Tibial artery (tissue), 4 donors: ENCODE data around the gene SLC2A4RG.
"Not testable (repeated sequence)": the region's sequence is repeated elsewhere in the genome, so short reads cannot be mapped to it uniquely, and the experiment has no call there.

Experiments
- DNase-seq, 2 donors: peaks; one replicate each; pipeline ENCODE4 v3.0.0-alpha.2; 2019
- H3K27ac ChIP-seq, 2 donors: fragments of 200-600 bp; sonication (generic) in 1 of 2; 1 replicate in 1 of 2; 2 replicates in 1 of 2; pipeline ENCODE4 v1.5.1; 2018 to 2019; ENCODE audit warnings: mild to moderate bottlenecking in 1 of 2
- H3K27me3 ChIP-seq, 2 donors: fragments of 200-600 bp; sonication (generic) in 1 of 2; one replicate each; pipeline versions ENCODE4 v1.5.1 to v1.6.0; 2016 to 2019
- H3K36me3 ChIP-seq, 3 donors: fragments of 200-600 bp; sonication (generic) in 2 of 3; one replicate each; pipeline ENCODE4 v1.5.1; 2016 to 2019; ENCODE audit warnings: mild to moderate bottlenecking in 2 of 3
- H3K4me1 ChIP-seq, 4 donors: fragments of 200-600 bp; sonication (generic) in 2 of 4; 1 replicate in 3 of 4; 2 replicates in 1 of 4; pipeline ENCODE4 v1.5.1; 2016 to 2019
- H3K4me3 ChIP-seq, 2 donors: fragments of 200-600 bp; sonication (generic) in 1 of 2; 1 replicate in 1 of 2; 2 replicates in 1 of 2; pipeline ENCODE4 v1.5.1; 2018 to 2019; ENCODE audit warnings: mild to moderate bottlenecking in 2 of 2
- H3K9me3 ChIP-seq, 3 donors: fragments of 200-600 bp; sonication (generic) in 1 of 3; one replicate each; pipeline ENCODE4 v1.5.1; 2016 to 2019
- CTCF ChIP-seq, 2 experiments: fragments of 200-600 bp in 1 of 2; fragments of 450-650 bp in 1 of 2; IDR thresholded peaks; one replicate each; pipeline ENCODE4 v1.5.1; 2017 to 2019; ENCODE audit warnings: antibody characterized with exemption in 2 of 2, mild to moderate bottlenecking in 1 of 2, moderate library complexity in 1 of 2
- intact Hi-C: fragments of 100-400 bp; cut with DNase I; formaldehyde crosslinking; loops from one replicate; pipeline ENCODE4 v1.15.0; 2023; ENCODE audit warnings: low total_unique reads

SLC2A4RG gene

GRCh38 chr20:63718996-63719395 lies 20.6 kb upstream of the SLC2A4RG start:
- TF ChIP-seq CTCF (IDR thresholded peaks at IDR 0.05), result no peak
- Histone ChIP-seq H3K27ac (no peak overlapping the region), H3K4me3 (no peak overlapping the region), H3K9me3 (peaks cover 0 to 17% (median 12%) of the 10 kb centered on the region in 3 donors), H3K4me1 (no peaks in the 10 kb centered on the region), H3K27me3 (no peaks in the 10 kb centered on the region), H3K36me3 (peaks cover 63 to 87% (median 69%) of the 10 kb centered on the region in 3 donors)
- intact Hi-C loops, result no loop called here
- no peak for DNase-seq

DNA sequence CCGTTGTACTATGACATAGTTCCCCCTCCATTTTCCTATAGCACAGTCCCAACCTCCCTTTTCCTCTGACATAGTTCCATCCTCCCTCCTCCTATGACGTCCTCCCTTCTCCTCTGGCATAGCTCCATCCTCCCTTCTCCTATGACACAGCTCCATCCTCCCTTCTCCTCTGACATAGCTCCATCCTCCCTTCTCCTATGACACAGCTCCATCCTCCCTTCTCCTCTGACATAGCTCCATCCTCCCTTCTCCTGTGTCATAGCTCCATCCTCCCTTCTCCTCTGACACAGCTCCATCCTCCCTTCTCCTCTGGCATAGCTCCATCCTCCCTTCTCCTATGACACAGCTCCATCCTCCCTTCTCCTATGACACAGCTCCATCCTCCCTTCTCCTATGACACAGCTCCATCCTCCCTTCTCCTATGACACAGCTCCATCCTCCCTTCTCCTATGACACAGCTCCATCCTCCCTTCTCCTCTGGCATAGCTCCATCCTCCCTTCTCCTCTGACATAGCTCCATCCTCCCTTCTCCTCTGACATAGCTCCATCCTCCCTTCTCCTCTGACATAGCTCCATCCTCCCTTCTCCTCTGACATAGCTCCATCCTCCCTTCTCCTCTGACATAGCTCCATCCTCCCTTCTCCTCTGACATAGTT lies 16.5 kb upstream of the SLC2A4RG start:
- H3K4me3 ChIP-seq, H3K27me3 ChIP-seq, H3K4me1 ChIP-seq, H3K27ac ChIP-seq, DNase-seq, intact Hi-C loops: not testable (repeated sequence)
- Histone ChIP-seq H3K9me3 (peaks cover 0 to 27% (median 13%) of the 10 kb centered on the region in 3 donors), H3K36me3 (peaks cover 27 to 59% (median 53%) of the 10 kb centered on the region in 3 donors)

GRCh38 chr20:63730189-63730733 lies 9.3 kb upstream of the SLC2A4RG start:
- intact Hi-C loops, result loop anchor here (10.0 kb wide), 2 partner anchors 75 to 135 kb away; partner anchors contain the start of genes ABHD16B, RTEL1, STMN3 and TPD52L2
- H3K27me3 ChIP-seq, H3K4me1 ChIP-seq, H3K27ac ChIP-seq, H3K4me3 ChIP-seq: not testable (repeated sequence)
- H3K36me3 ChIP-seq, result peaks cover 24 to 45% (median 39%) of the 10 kb centered on the region in 3 donors
- peaks cover 0 to 12% (median 3%) of the 10 kb centered on the region in 3 donors for H3K9me3 ChIP-seq
- peak in 1 of 2 donors; percentile 34 for DNase-seq

GRCh38 chr20:63731410-63731809 lies 8.2 kb upstream of the SLC2A4RG start:
- TF ChIP-seq CTCF (IDR thresholded peaks at IDR 0.05), result no peak
- H3K4me1 ChIP-seq, result no peaks in the 10 kb centered on the region
- H3K36me3 ChIP-seq, result peaks cover 24 to 49% (median 45%) of the 10 kb centered on the region in 3 donors
- H3K27me3 ChIP-seq, result no peaks in the 10 kb centered on the region
- H3K4me3 ChIP-seq, result no peak overlapping the region
- H3K27ac ChIP-seq, result no peak overlapping the region
- peak in 1 of 2 donors; percentile 6 for DNase-seq
- peaks cover 0 to under 1% (median 0%) of the 10 kb centered on the region in 3 donors for H3K9me3 ChIP-seq
- intact Hi-C loops, result loop anchor here (10.0 kb wide), 2 partner anchors 77 to 133 kb away; partner anchors contain the start of genes ABHD16B, RTEL1, STMN3 and TPD52L2

GRCh38 chr20:63732118-63733095 lies 7.2 kb upstream of the SLC2A4RG start:
- Histone ChIP-seq H3K27ac (no peak overlapping the region), H3K36me3 (peaks cover 24 to 53% (median 45%) of the 10 kb centered on the region in 3 donors), H3K4me3 (no peak overlapping the region), H3K27me3 (no peaks in the 10 kb centered on the region), H3K4me1 (peaks cover 0 to 4% (median 2%) of the 10 kb centered on the region in 4 donors), H3K9me3 (no peaks in the 10 kb centered on the region)
- intact Hi-C loops, result loop anchor here (10.0 kb wide), 2 partner anchors 78 to 132 kb away; partner anchors contain the start of genes ABHD16B, RTEL1, STMN3 and TPD52L2
- DNase-seq, result peak in 1 of 2 donors; percentile 20
- no peak for TF ChIP-seq CTCF (IDR thresholded peaks at IDR 0.05)

GRCh38 chr20:63733117-63733516 lies 6.5 kb upstream of the SLC2A4RG start:
- TF ChIP-seq CTCF (IDR thresholded peaks at IDR 0.05), result no peak
- H3K27me3 ChIP-seq, result no peaks in the 10 kb centered on the region
- H3K4me3 ChIP-seq, result no peak overlapping the region
- H3K4me1 ChIP-seq, result peaks cover 0 to 11% (median 8%) of the 10 kb centered on the region in 4 donors
- H3K27ac ChIP-seq, result no peak overlapping the region
- no peaks in the 10 kb centered on the region for H3K9me3 ChIP-seq
- peak in 1 of 2 donors; percentile 53 for DNase-seq
- peaks cover 24 to 51% (median 45%) of the 10 kb centered on the region in 3 donors for H3K36me3 ChIP-seq
- intact Hi-C loops, result loop anchor here (10.0 kb wide), 2 partner anchors 78 to 132 kb away; partner anchors contain the start of genes ABHD16B, RTEL1, STMN3 and TPD52L2
